HepG2 (cell line): ENCODE data around the gene SPON1. TPM values are rescaled to one million over a fixed set of nuclear protein-coding genes. Genes with fewer than 3 reads are reported as not detected.

Experiments used
- ATAC-seq: fragments of 200-7000 bp; cut with Tn5 transposase; 3 replicates; pipeline ENCODE4 v1.9.1; 2020; ENCODE audit warnings: mild to moderate bottlenecking, moderate library complexity
- BruUV-seq: library from RNA; stranded (reverse); fragments of 400-500 nt; replicated peaks from 2 replicates; lab custom pipeline; 2021; lab: Mats Ljungman, UMichigan
- CTCF ChIA-PET: fragments of 300-600 bp; formaldehyde crosslinking; extraction: SDS; loops from one replicate; lab custom pipeline; 2021; ENCODE audit warnings: low total read pairs, inconsistent platforms, low intra/inter-chr PET ratio; lab: Yijun Ruan, JAX
- POLR2A ChIA-PET: fragments of 350-600 bp; sonication (Branson Sonifier 250); formaldehyde crosslinking; loops from one replicate; lab custom pipeline; 2020; ENCODE audit warnings: antibody characterized with exemption, inconsistent platforms; lab: Yijun Ruan, JAX
- DNase-seq: peaks from one replicate; pipeline ENCODE4 v3.0.0-alpha.2; 2015; ENCODE audit warnings: low spot score
- FAIRE-seq: peaks from 3 replicates; lab custom pipeline; 2011; peaks lifted over from hg19 to GRCh38; lab: Jason Lieb, UNC
- H2AFZ ChIP-seq: one replicate; pipeline ENCODE4 v1.6.1; 2011; ENCODE audit warnings: low read length, inconsistent platforms
- H3K27ac ChIP-seq: fragments of 300-600 bp; 3 replicates; pipeline ENCODE4 v1.8.0; 2011; ENCODE audit warnings: mixed run types, mild to moderate bottlenecking, mixed read lengths, low read length, inconsistent platforms; ENCODE audit not compliant: insufficient read depth; ENCODE audit errors: extremely low read length
- H3K27me3 ChIP-seq, 2 experiments: fragments of 200-600 bp in 1 of 2; 2 replicates in 1 of 2; 3 replicates in 1 of 2; pipeline versions ENCODE4 v1.6.0 to v1.8.0; 2011; ENCODE audit warnings: low read length in 2 of 2, mild to moderate bottlenecking in 2 of 2, moderate library complexity in 2 of 2, inconsistent platforms in 1 of 2; ENCODE audit not compliant: insufficient read depth in 2 of 2, control insufficient read depth in 1 of 2
- H3K36me3 ChIP-seq, 2 experiments: fragments of 200-600 bp in 1 of 2; replicated peaks in 1 of 2; 2 replicates in 1 of 2; 3 replicates in 1 of 2; pipeline versions ENCODE4 v1.5.1 to v1.8.0; 2011; ENCODE audit warnings: low read length in 2 of 2, inconsistent platforms in 1 of 2; ENCODE audit not compliant: insufficient read depth in 2 of 2, control insufficient read depth in 1 of 2
- H3K4me1 ChIP-seq: 2 replicates; pipeline ENCODE4 v1.5.1; 2012; ENCODE audit warnings: low read length, inconsistent platforms; ENCODE audit not compliant: insufficient read depth
- H3K4me2 ChIP-seq: 2 replicates; pipeline ENCODE4 v1.6.0; 2011; ENCODE audit warnings: low read depth, low read length, inconsistent platforms
- H3K4me3 ChIP-seq, 3 experiments: fragments of 200-600 bp in 1 of 3; sonication (generic), shearing (Covaris generic) in 1 of 3; replicated peaks in 1 of 3; 2 replicates each; pipeline ENCODE4 v1.5.1; 2011 to 2016; ENCODE audit warnings: low read length in 3 of 3, inconsistent platforms in 2 of 3, low read depth in 2 of 3, mild to moderate bottlenecking in 2 of 3, control low read depth in 1 of 3, mixed read lengths in 1 of 3; ENCODE audit not compliant: insufficient read depth in 1 of 3
- H3K79me2 ChIP-seq: one replicate; pipeline ENCODE4 v1.6.1; 2011; ENCODE audit warnings: low read length, inconsistent platforms; ENCODE audit not compliant: insufficient read depth
- H3K9ac ChIP-seq: 2 replicates; pipeline ENCODE4 v1.6.0; 2011; ENCODE audit warnings: mild to moderate bottlenecking, low read depth, low read length, inconsistent platforms; ENCODE audit not compliant: insufficient read depth
- H3K9me3 ChIP-seq: 2 replicates; pipeline ENCODE4 v1.5.1; 2012; ENCODE audit warnings: mild to moderate bottlenecking, low read length
- H4K20me1 ChIP-seq: 2 replicates; pipeline ENCODE4 v1.6.0; 2011; ENCODE audit warnings: inconsistent platforms, mild to moderate bottlenecking, low read length, moderate library complexity; ENCODE audit not compliant: insufficient read depth
- ADNP ChIP-seq: sonication (generic); formaldehyde crosslinking; IDR thresholded peaks from 2 replicates; pipeline ENCODE4 v1.4.0; 2020; ENCODE audit warnings: missing genetic modification reagents
- CBX2 ChIP-seq, 2 experiments: fragments of 200-600 bp in 1 of 2; sonication (generic); formaldehyde crosslinking in 1 of 2; IDR thresholded peaks; 2 replicates each; pipeline versions ENCODE4 v1.7.0 to v1.8.1; 2018 to 2022; ENCODE audit warnings: low read depth in 2 of 2, low read length in 1 of 2, mild to moderate bottlenecking in 1 of 2, missing genetic modification reagents in 1 of 2
- GTF2F1 ChIP-seq: fragments of 150-350 bp; IDR thresholded peaks from 2 replicates; pipeline ENCODE4 v1.6.1; 2014; ENCODE audit warnings: low read length
- JARID2 ChIP-seq: sonication (generic); formaldehyde crosslinking; IDR thresholded peaks from 2 replicates; pipeline ENCODE4 v1.8.1; 2023; ENCODE audit warnings: missing genetic modification reagents, inconsistent platforms; ENCODE audit not compliant: insufficient replicate concordance
- KLF13 ChIP-seq: sonication (generic); formaldehyde crosslinking; IDR thresholded peaks from 2 replicates; pipeline ENCODE4 v1.4.0; 2020; ENCODE audit warnings: mild to moderate bottlenecking, missing genetic modification reagents
- MED13 ChIP-seq: sonication (generic); formaldehyde crosslinking; IDR thresholded peaks from 2 replicates; pipeline ENCODE4 v1.5.0; 2020; ENCODE audit warnings: missing genetic modification reagents
- MYC ChIP-seq: sonication (generic); formaldehyde crosslinking; IDR thresholded peaks from 2 replicates; pipeline ENCODE4 v1.9.0; 2021; ENCODE audit warnings: missing genetic modification reagents, borderline replicate concordance
- NCOA1 ChIP-seq: sonication (generic); formaldehyde crosslinking; IDR thresholded peaks from 2 replicates; pipeline ENCODE4 v1.9.0; 2021; ENCODE audit warnings: missing genetic modification reagents
- PHB2 ChIP-seq: fragments of 450-650 bp; IDR thresholded peaks from 2 replicates; pipeline ENCODE4 v1.6.1; 2018; ENCODE audit not compliant: partially characterized antibody
- PHF20 ChIP-seq: sonication (generic); formaldehyde crosslinking; IDR thresholded peaks from 2 replicates; pipeline ENCODE4 v1.5.0; 2020; ENCODE audit warnings: mild to moderate bottlenecking, missing genetic modification reagents
- PITX1 ChIP-seq: sonication (generic); formaldehyde crosslinking; IDR thresholded peaks from 2 replicates; pipeline ENCODE4 v1.5.1; 2020; ENCODE audit warnings: mild to moderate bottlenecking, missing genetic modification reagents
- PRPF4 ChIP-seq: fragments of 200-400 bp; formaldehyde crosslinking; IDR thresholded peaks from 2 replicates; pipeline ENCODE4 v1.6.1; 2016; ENCODE audit warnings: low read length, low read depth; ENCODE audit not compliant: poor library complexity, severe bottlenecking
- SMARCE1 ChIP-seq: fragments of 450-650 bp; IDR thresholded peaks from 2 replicates; pipeline ENCODE4 v1.6.1; 2017; ENCODE audit warnings: borderline replicate concordance
- SRSF9 ChIP-seq: fragments of 200-400 bp; formaldehyde crosslinking; IDR thresholded peaks from 2 replicates; pipeline ENCODE4 v1.6.1; 2018; ENCODE audit warnings: borderline replicate concordance, mild to moderate bottlenecking, low read depth, low read length; ENCODE audit not compliant: insufficient read depth, poor library complexity, severe bottlenecking
- TP53 ChIP-seq: sonication (generic); formaldehyde crosslinking; conservative IDR thresholded peaks from 2 replicates; pipeline ENCODE4 v1.4.0; 2020; ENCODE audit warnings: missing genetic modification reagents
- ZFP36L1 ChIP-seq: sonication (generic); formaldehyde crosslinking; IDR thresholded peaks from 2 replicates; pipeline ENCODE4 v1.8.0; 2022; ENCODE audit warnings: mild to moderate bottlenecking, missing genetic modification reagents, moderate library complexity
- ZNF260 ChIP-seq: sonication (generic); formaldehyde crosslinking; IDR thresholded peaks from 2 replicates; pipeline ENCODE4 v1.4.0; 2020; ENCODE audit warnings: missing genetic modification reagents, low read depth, mild to moderate bottlenecking, borderline replicate concordance
- ZNF747 ChIP-seq: sonication (generic); formaldehyde crosslinking; IDR thresholded peaks from 2 replicates; pipeline ENCODE4 v1.8.1; 2023; ENCODE audit warnings: missing genetic modification reagents, mild to moderate bottlenecking, borderline replicate concordance
- WGBS: methylation state at CpG from one replicate; pipeline ENCODE4 v1.1.6; 2017; ENCODE audit warnings: low lambda C conversion rate; 5-methylcytosine and 5-hydroxymethylcytosine counted together
- in situ Hi-C: cut with HindIII; loops from 2 replicates; pipeline ENCODE4 v1.10.0; 2017; ENCODE audit warnings: low pct_unique_long_range_greater_than_20kb; ENCODE audit not compliant: extremely low pct_ligation_motif_present
- intact Hi-C: fragments of 100-400 bp; cut with micrococcal nuclease; formaldehyde crosslinking; loops from one replicate; pipeline ENCODE4 v1.10.0; 2022; ENCODE audit not compliant: unreplicated experiment
- polyA plus RNA-seq, 8 experiments: library from polyadenylated mRNA; depleted of rRNA in 3 of 8; stranded (reverse) in 7 of 8; unstranded in 1 of 8; fragments of >200 nt; fragmentation: Illumina TruSeq in 4 of 8; extraction: Trizol in 4 of 8; gene quantifications; 2 replicates each; pipeline versions ENCODE4 v1.2.1 to v1.2.3, GENCODE V29; 2011 to 2016; ENCODE audit warnings: low read depth in 4 of 8, missing spikeins in 1 of 8, mixed read lengths in 1 of 8; ENCODE audit not compliant: insufficient read depth in 1 of 8
- total RNA-seq, 5 experiments: library from RNA; depleted of rRNA; stranded (reverse); fragments of >200 nt; fragmentation: Illumina TruSeq; extraction: Trizol; gene quantifications; 2 replicates each; pipeline ENCODE4 v1.2.3, GENCODE V29; 2016; ENCODE audit warnings: low read depth in 1 of 5
- TF ChIP-seq, protein P1 (sequence below): sonication (generic); formaldehyde crosslinking; IDR thresholded peaks from 2 replicates; pipeline ENCODE4 v1.5.0; 2020; ENCODE audit warnings: missing genetic modification reagents, mild to moderate bottlenecking, borderline replicate concordance

The SPON1 gene
- total and polyA plus RNA-seq, 2 of the 13 experiments (the other 11 are each of a cell fraction or from before 2014, with no cell fraction given), result not detected

DNA sequence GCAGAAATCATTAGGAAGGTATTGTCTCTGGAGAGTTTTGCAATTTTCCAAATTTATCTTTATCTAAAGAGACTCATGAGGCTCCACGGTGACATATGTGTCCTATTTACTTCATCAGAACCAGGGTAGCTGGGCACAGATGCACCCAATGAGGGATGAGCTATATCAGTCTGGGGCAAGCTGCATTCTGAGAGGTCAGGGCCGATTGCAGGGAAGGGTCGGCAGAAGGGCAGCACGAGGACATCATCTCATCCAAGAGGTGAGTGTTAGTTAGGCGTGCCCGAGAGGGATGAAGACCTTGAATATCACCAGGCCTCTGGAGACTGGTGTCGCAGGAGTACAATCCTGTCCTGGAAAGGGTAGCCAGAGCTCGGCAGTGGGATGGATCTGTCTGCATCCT is 41.0 kb upstream of the SPON1 start (continued):
- TF ChIP-seq, protein P1, sequence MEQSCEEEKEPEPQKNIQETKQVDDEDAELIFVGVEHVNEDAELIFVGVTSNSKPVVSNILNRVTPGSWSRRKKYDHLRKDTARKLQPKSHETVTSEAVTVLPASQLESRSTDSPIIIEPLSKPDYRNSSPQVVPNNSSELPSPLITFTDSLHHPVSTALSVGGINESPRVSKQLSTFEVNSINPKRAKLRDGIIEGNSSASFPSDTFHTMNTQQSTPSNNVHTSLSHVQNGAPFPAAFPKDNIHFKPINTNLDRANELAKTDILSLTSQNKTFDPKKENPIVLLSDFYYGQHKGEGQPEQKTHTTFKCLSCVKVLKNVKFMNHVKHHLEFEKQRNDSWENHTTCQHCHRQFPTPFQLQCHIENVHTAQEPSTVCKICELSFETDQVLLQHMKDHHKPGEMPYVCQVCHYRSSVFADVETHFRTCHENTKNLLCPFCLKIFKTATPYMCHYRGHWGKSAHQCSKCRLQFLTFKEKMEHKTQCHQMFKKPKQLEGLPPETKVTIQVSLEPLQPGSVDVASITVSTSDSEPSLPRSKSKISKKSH (CRISPR knock-in tag), result no peak

GRCh38 chr11:13923182-13923581 is 39.3 kb upstream of the SPON1 start:
- Histone ChIP-seq H3K27ac (no peak overlapping the region), H4K20me1 (no peaks in the 10 kb centered on the region), H3K4me3 (no peak overlapping the region), H3K4me2 (no peak overlapping the region), H3K79me2 (no peaks in the 10 kb centered on the region), H3K4me1 (no peaks in the 10 kb centered on the region), H2AFZ (no peak overlapping the region), H3K9ac (no peak overlapping the region), H3K27me3 (0 out of 5 replicates have a peak, but pooled peaks cover 0 to 3% of the 10 kb centered on the region in 2 experiments), H3K36me3 (no peaks in the 10 kb centered on the region), H3K9me3 (no peaks in the 10 kb centered on the region)
- BruUV-seq, result no TSS peak
- WGBS, result 9% methylated on average over 1 of the region's 1 CpG
- ChIA-PET CTCF (no interaction called here), POLR2A (no interaction called here)
- in situ Hi-C loops, result no loop called here
- ATAC-seq (no peak), DNase-seq (no peak), FAIRE-seq (no peak)
- intact Hi-C loops, result no loop called here
- TF ChIP-seq SRSF9, result no peak
- TF ChIP-seq PRPF4, result no peak
- TF ChIP-seq PITX1 (CRISPR knock-in tag), result no peak
- no peak for TF ChIP-seq PHF20 (CRISPR knock-in tag)
- no peak for TF ChIP-seq NCOA1
- no peak for TF ChIP-seq JARID2 (CRISPR knock-in tag)
- no peak for TF ChIP-seq MED13 (CRISPR knock-in tag)
- TF ChIP-seq CBX2 (IDR thresholded peaks at IDR 0.05; ENCODE audit: low read depth, low read length), result no peak
- TF ChIP-seq CBX2 (CRISPR knock-in tag; IDR thresholded peaks at IDR 0.05; ENCODE audit: low read depth), result no peak
- no peak for TF ChIP-seq TP53 (CRISPR knock-in tag)
- TF ChIP-seq GTF2F1, result no peak
- TF ChIP-seq KLF13 (CRISPR knock-in tag), result no peak
- no peak for TF ChIP-seq ZNF260
- no peak for TF ChIP-seq MYC (CRISPR knock-in tag)
- no peak for TF ChIP-seq PHB2
- TF ChIP-seq ADNP (CRISPR knock-in tag), result no peak
- no peak for TF ChIP-seq ZFP36L1
- no peak for TF ChIP-seq SMARCE1
- no peak for TF ChIP-seq ZNF747
